SK-N-SH (cell line): Measurements from ENCODE around the gene TEPSIN. TPM values are rescaled to one million over a fixed set of nuclear protein-coding genes. Genes with fewer than 3 reads are reported as not detected.

Source experiments
- CTCF ChIA-PET: fragments of 300-600, 350-600 bp; formaldehyde crosslinking; extraction: SDS; loops from one replicate; lab custom pipeline; 2021; lab: Yijun Ruan, JAX
- POLR2A ChIA-PET: fragments of 350-600 bp; sonication (Branson Sonifier 250); formaldehyde crosslinking; extraction: SDS; loops from one replicate; lab custom pipeline; 2020; ENCODE audit warnings: antibody characterized with exemption, inconsistent platforms; lab: Yijun Ruan, JAX
- DNase-seq: peaks from one replicate; pipeline ENCODE4 v3.0.0; 2012
- H2AFZ ChIP-seq: fragments of 200-600 bp; sonication (generic); 2 replicates; pipeline ENCODE4 v1.8.1; 2016; ENCODE audit warnings: antibody characterized with exemption, mild to moderate bottlenecking, low read depth
- H3F3A ChIP-seq: fragments of 200-600 bp; sonication (generic); replicated peaks from 2 replicates; pipeline ENCODE3; 2016; ENCODE audit warnings: antibody characterized with exemption, mild to moderate bottlenecking; ENCODE audit not compliant: insufficient read depth
- H3K27ac ChIP-seq, 2 experiments: fragments of 200-500 bp in 1 of 2; fragments of 200-600 bp in 1 of 2; sonication (Bioruptor generic) in 1 of 2; sonication (generic), shearing (Covaris generic) in 1 of 2; 2 replicates each; pipeline versions ENCODE4 v1.5.1 to v1.6.1; 2014 to 2016; ENCODE audit warnings: low read depth in 2 of 2, inconsistent platforms in 1 of 2, low read length in 1 of 2, mild to moderate bottlenecking in 1 of 2, mixed read lengths in 1 of 2
- H3K27me3 ChIP-seq: fragments of 200-600 bp; sonication (generic), shearing (Covaris generic); 2 replicates; pipeline ENCODE4 v1.6.1; 2016; ENCODE audit warnings: mixed run types; ENCODE audit not compliant: insufficient read depth
- H3K36me3 ChIP-seq, 2 experiments: fragments of 200-500 bp in 1 of 2; fragments of 200-600 bp in 1 of 2; sonication (Bioruptor generic) in 1 of 2; sonication (generic) in 1 of 2; replicated peaks in 1 of 2; 2 replicates each; pipeline versions ENCODE3 to v1.5.1; 2014 to 2016; ENCODE audit warnings: low read length in 1 of 2, mild to moderate bottlenecking in 1 of 2; ENCODE audit not compliant: insufficient read depth in 2 of 2, control insufficient read depth in 1 of 2
- H3K4me1 ChIP-seq, 2 experiments: fragments of 200-500 bp in 1 of 2; fragments of 200-600 bp in 1 of 2; sonication (Bioruptor generic) in 1 of 2; sonication (generic), shearing (Covaris generic) in 1 of 2; 2 replicates each; pipeline versions ENCODE4 v1.5.1 to v1.6.1; 2014 to 2016; ENCODE audit warnings: low read depth in 1 of 2, low read length in 1 of 2, mixed run types in 1 of 2; ENCODE audit not compliant: insufficient read depth in 2 of 2, control insufficient read depth in 1 of 2
- H3K4me2 ChIP-seq: fragments of 200-600 bp; sonication (generic), shearing (Covaris generic); 2 replicates; pipeline ENCODE4 v1.6.1; 2017; ENCODE audit warnings: mixed run types
- H3K4me3 ChIP-seq, 2 experiments: fragments of 200-500 bp in 1 of 2; fragments of 200-600 bp in 1 of 2; sonication (Bioruptor generic) in 1 of 2; sonication (generic), shearing (Covaris generic) in 1 of 2; 2 replicates each; pipeline versions ENCODE4 v1.5.1 to v1.8.1; 2014 to 2016; ENCODE audit warnings: low read depth in 2 of 2, inconsistent platforms in 1 of 2, low read length in 1 of 2, mild to moderate bottlenecking in 1 of 2, mixed read lengths in 1 of 2, moderate library complexity in 1 of 2
- H3K79me2 ChIP-seq: fragments of 200-600 bp; sonication (generic); 2 replicates; pipeline ENCODE4 v1.8.1; 2017; ENCODE audit warnings: mild to moderate bottlenecking; ENCODE audit not compliant: insufficient read depth
- H3K9ac ChIP-seq: fragments of 200-600 bp; sonication (generic); 2 replicates; pipeline ENCODE4 v1.6.1; 2017; ENCODE audit warnings: mixed run types
- H3K9me2 ChIP-seq: fragments of 200-600 bp; sonication (generic); 2 replicates; pipeline ENCODE4 v1.6.1; 2017; ENCODE audit warnings: mixed run types
- H3K9me3 ChIP-seq: fragments of 200-600 bp; sonication (generic); 2 replicates; pipeline ENCODE4 v1.6.1; 2017; ENCODE audit warnings: mixed run types, mild to moderate bottlenecking, moderate library complexity
- H4K20me1 ChIP-seq: fragments of 200-600 bp; sonication (generic); 2 replicates; pipeline ENCODE4 v1.6.1; 2017; ENCODE audit warnings: mild to moderate bottlenecking, mixed run types; ENCODE audit not compliant: insufficient read depth
- ELF1 ChIP-seq: IDR thresholded peaks from 2 replicates; pipeline ENCODE4 v1.4.0; 2012
- EZH2phosphoT487 ChIP-seq: fragments of 200-600 bp; sonication (generic); IDR thresholded peaks from 2 replicates; pipeline ENCODE4 v1.6.1; 2017; ENCODE audit warnings: low read depth, mixed run types, mild to moderate bottlenecking, antibody characterized with exemption, moderate library complexity, borderline replicate concordance
- FOSL2 ChIP-seq: IDR thresholded peaks from 2 replicates; pipeline ENCODE4 v1.4.0; 2012; ENCODE audit warnings: low read depth, mild to moderate bottlenecking, moderate library complexity, borderline replicate concordance
- JUND ChIP-seq: IDR thresholded peaks from 2 replicates; pipeline ENCODE4 v1.4.0; 2012
- MXI1 ChIP-seq: IDR thresholded peaks from 2 replicates; pipeline ENCODE4 v1.6.1; 2012; ENCODE audit warnings: mild to moderate bottlenecking, low read depth, low read length, improper control_type of control experiment
- NFIC ChIP-seq: IDR thresholded peaks from 2 replicates; pipeline ENCODE4 v1.4.0; 2012; ENCODE audit warnings: borderline replicate concordance
- NRF1 ChIP-seq: IDR thresholded peaks from 2 replicates; pipeline ENCODE4 v1.6.1; 2012; ENCODE audit warnings: low read depth, mild to moderate bottlenecking, low read length
- RCOR1 ChIP-seq: fragments of 150-350 bp; IDR thresholded peaks from 2 replicates; pipeline ENCODE4 v1.6.1; 2017; ENCODE audit warnings: antibody characterized with exemption, low read length
- RFX5 ChIP-seq: IDR thresholded peaks from 2 replicates; pipeline ENCODE4 v1.6.1; 2012; ENCODE audit warnings: mild to moderate bottlenecking, improper control_type of control experiment, low read length
- SMC3 ChIP-seq: IDR thresholded peaks from 2 replicates; pipeline ENCODE4 v1.6.1; 2012; ENCODE audit warnings: low read depth, low read length, improper control_type of control experiment
- TAF1 ChIP-seq: IDR thresholded peaks from 2 replicates; pipeline ENCODE4 v1.6.1; 2012; ENCODE audit warnings: low read depth, mild to moderate bottlenecking, low read length, moderate library complexity, borderline replicate concordance
- TCF12 ChIP-seq: IDR thresholded peaks from 2 replicates; pipeline ENCODE4 v1.4.0; 2012
- WGBS: methylation state at CpG from one replicate; pipeline ENCODE4 v1.1.6; 2017; ENCODE audit warnings: low lambda C conversion rate; 5-methylcytosine and 5-hydroxymethylcytosine counted together
- polyA plus RNA-seq, 3 experiments: library from polyadenylated mRNA; depleted of rRNA; stranded (reverse); fragments of >200 nt; gene quantifications; 2 replicates each; pipeline ENCODE4 v1.2.3, GENCODE V29; 2012
- TF ChIP-seq, protein P1 (sequence below): IDR thresholded peaks from 2 replicates; pipeline ENCODE4 v1.4.0; 2012; ENCODE audit warnings: low read depth
- TF ChIP-seq, protein P2 (sequence below): IDR thresholded peaks from 2 replicates; pipeline ENCODE4 v1.4.0; 2012; ENCODE audit warnings: low read depth, borderline replicate concordance
- TF ChIP-seq, protein P3 (sequence below): fragments of 150-350 bp; IDR thresholded peaks from 2 replicates; pipeline ENCODE4 v1.6.1; 2017; ENCODE audit warnings: antibody characterized with exemption, low read length, low read depth, borderline replicate concordance
- TF ChIP-seq, protein P4 (sequence below): IDR thresholded peaks from 2 replicates; pipeline ENCODE4 v1.6.1; 2012; ENCODE audit warnings: mild to moderate bottlenecking, low read depth, low read length, moderate library complexity
- TF ChIP-seq, protein P5 (sequence below): fragments of 150-350 bp; IDR thresholded peaks from 2 replicates; pipeline ENCODE4 v1.6.1; 2016; ENCODE audit warnings: mild to moderate bottlenecking, low read depth, low read length
- TF ChIP-seq, protein P6 (sequence below): IDR thresholded peaks from 2 replicates; pipeline ENCODE4; 2012

Gene TEPSIN
- polyA plus RNA-seq, 1 of the 3 experiments (the other 2 are of a cell fraction): 35.3 TPM

DNA sequence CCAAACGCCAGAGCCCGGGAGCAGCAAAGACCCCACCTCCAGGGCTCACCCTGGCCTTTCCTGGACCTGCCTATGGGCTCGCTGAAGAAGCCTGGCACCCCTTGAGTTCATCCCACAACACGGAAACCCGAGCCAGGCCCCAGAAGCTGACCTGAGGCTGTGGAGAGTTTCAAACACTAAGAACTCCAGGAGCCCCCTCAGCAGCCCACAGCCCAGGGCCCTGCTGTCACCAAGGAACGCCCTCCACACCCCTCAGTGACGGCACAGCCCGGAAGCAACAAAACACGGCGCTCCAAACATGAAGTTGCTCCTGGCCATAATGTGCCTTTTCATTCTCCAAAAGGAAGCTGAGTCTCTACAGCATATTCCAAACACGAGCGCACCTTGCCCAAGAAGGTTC is 47.0 kb upstream of the TEPSIN start:
- Histone ChIP-seq H3K27ac (no peak overlapping the region), H3K4me1 (no peaks in the 10 kb centered on the region), H3K27me3 (no peaks in the 10 kb centered on the region), H3K79me2 (peaks cover 64% of the 10 kb centered on the region), H3K9me2 (no peaks in the 10 kb centered on the region), H2AFZ (no peak overlapping the region), H3K9me3 (no peaks in the 10 kb centered on the region), H3F3A (no peaks in the 10 kb centered on the region), H4K20me1 (peaks cover 54% of the 10 kb centered on the region), H3K4me3 (no peak overlapping the region), H3K9ac (no peak overlapping the region), H3K4me2 (no peak overlapping the region), H3K36me3 (peaks cover 24 to 51% of the 10 kb centered on the region in 2 experiments)
- CTCF ChIA-PET: interaction anchor here (0.9 kb wide), 1 partner anchor 10 kb away, joined by 3 read pairs; the partner anchor contains the start of gene SLC38A10
- no peak for DNase-seq
- TF ChIP-seq SMC3: no peak
- 97% methylated on average over 12 of the region's 12 CpGs for WGBS
- POLR2A ChIA-PET: no interaction called here

DNA sequence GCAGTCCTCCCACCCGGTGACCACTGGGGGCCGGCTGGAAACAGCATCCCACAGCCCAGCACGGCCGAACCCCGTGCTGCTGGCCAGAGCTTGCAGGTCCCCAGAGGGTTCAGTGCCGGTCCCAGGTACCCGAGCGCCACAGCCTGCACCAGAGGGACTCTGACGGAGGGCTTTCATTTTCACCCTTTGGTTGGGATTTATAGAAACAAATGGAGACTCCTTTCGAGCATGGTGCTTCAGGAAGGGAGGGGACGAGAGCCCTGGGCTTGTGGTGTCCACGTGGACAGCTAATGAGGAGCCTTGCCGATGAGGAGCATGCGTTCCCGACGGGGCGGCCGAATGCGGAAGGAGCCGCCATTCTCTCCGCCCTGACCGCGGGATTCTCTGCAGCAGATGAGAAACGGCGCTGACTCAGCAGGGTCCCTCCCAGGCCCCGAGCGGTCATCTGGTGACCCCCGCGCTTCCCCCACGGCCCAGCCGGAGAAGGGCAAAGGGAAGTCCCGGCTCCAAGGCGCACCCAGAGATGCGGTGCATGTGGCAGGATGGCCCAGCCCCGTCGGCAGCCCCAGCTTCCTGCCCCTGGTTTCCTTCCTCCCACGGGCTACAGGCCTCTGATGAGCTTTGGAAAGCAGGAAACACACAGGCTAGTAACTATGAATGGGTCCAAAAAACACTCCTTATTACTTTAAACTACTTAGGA is 46.5 kb upstream of the TEPSIN start:
- ChIA-PET CTCF (interaction anchor here (0.9 kb wide), 1 partner anchor 10 kb away, joined by 3 read pairs; the partner anchor contains the start of gene SLC38A10), POLR2A (no interaction called here)
- Histone ChIP-seq H2AFZ (no peak overlapping the region), H3K79me2 (peaks cover 59% of the 10 kb centered on the region), H3F3A (no peaks in the 10 kb centered on the region), H3K27ac (no peak overlapping the region), H3K36me3 (peaks cover 24 to 52% of the 10 kb centered on the region in 2 experiments), H3K9ac (no peak overlapping the region), H4K20me1 (peaks cover 48% of the 10 kb centered on the region), H3K4me1 (no peaks in the 10 kb centered on the region), H3K4me3 (no peak overlapping the region), H3K4me2 (no peak overlapping the region), H3K9me3 (no peaks in the 10 kb centered on the region), H3K27me3 (no peaks in the 10 kb centered on the region), H3K9me2 (no peaks in the 10 kb centered on the region)
- 90% methylated on average over 32 of the region's 37 CpGs for WGBS
- DNase-seq: no peak
- TF ChIP-seq, protein P1, sequence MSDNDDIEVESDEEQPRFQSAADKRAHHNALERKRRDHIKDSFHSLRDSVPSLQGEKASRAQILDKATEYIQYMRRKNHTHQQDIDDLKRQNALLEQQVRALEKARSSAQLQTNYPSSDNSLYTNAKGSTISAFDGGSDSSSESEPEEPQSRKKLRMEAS: no peak
- no peak for TF ChIP-seq TAF1
- TF ChIP-seq, protein P2, sequence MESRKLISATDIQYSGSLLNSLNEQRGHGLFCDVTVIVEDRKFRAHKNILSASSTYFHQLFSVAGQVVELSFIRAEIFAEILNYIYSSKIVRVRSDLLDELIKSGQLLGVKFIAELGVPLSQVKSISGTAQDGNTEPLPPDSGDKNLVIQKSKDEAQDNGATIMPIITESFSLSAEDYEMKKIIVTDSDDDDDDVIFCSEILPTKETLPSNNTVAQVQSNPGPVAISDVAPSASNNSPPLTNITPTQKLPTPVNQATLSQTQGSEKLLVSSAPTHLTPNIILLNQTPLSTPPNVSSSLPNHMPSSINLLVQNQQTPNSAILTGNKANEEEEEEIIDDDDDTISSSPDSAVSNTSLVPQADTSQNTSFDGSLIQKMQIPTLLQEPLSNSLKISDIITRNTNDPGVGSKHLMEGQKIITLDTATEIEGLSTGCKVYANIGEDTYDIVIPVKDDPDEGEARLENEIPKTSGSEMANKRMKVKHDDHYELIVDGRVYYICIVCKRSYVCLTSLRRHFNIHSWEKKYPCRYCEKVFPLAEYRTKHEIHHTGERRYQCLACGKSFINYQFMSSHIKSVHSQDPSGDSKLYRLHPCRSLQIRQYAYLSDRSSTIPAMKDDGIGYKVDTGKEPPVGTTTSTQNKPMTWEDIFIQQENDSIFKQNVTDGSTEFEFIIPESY: no peak
- no peak for TF ChIP-seq NRF1
- no peak for TF ChIP-seq FOSL2
- no peak for TF ChIP-seq ELF1
- TF ChIP-seq, protein P3, sequence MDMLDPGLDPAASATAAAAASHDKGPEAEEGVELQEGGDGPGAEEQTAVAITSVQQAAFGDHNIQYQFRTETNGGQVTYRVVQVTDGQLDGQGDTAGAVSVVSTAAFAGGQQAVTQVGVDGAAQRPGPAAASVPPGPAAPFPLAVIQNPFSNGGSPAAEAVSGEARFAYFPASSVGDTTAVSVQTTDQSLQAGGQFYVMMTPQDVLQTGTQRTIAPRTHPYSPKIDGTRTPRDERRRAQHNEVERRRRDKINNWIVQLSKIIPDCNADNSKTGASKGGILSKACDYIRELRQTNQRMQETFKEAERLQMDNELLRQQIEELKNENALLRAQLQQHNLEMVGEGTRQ: no peak
- TF ChIP-seq, protein P4, sequence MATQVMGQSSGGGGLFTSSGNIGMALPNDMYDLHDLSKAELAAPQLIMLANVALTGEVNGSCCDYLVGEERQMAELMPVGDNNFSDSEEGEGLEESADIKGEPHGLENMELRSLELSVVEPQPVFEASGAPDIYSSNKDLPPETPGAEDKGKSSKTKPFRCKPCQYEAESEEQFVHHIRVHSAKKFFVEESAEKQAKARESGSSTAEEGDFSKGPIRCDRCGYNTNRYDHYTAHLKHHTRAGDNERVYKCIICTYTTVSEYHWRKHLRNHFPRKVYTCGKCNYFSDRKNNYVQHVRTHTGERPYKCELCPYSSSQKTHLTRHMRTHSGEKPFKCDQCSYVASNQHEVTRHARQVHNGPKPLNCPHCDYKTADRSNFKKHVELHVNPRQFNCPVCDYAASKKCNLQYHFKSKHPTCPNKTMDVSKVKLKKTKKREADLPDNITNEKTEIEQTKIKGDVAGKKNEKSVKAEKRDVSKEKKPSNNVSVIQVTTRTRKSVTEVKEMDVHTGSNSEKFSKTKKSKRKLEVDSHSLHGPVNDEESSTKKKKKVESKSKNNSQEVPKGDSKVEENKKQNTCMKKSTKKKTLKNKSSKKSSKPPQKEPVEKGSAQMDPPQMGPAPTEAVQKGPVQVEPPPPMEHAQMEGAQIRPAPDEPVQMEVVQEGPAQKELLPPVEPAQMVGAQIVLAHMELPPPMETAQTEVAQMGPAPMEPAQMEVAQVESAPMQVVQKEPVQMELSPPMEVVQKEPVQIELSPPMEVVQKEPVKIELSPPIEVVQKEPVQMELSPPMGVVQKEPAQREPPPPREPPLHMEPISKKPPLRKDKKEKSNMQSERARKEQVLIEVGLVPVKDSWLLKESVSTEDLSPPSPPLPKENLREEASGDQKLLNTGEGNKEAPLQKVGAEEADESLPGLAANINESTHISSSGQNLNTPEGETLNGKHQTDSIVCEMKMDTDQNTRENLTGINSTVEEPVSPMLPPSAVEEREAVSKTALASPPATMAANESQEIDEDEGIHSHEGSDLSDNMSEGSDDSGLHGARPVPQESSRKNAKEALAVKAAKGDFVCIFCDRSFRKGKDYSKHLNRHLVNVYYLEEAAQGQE: no peak
- no peak for TF ChIP-seq EZH2phosphoT487
- TF ChIP-seq, protein P5, sequence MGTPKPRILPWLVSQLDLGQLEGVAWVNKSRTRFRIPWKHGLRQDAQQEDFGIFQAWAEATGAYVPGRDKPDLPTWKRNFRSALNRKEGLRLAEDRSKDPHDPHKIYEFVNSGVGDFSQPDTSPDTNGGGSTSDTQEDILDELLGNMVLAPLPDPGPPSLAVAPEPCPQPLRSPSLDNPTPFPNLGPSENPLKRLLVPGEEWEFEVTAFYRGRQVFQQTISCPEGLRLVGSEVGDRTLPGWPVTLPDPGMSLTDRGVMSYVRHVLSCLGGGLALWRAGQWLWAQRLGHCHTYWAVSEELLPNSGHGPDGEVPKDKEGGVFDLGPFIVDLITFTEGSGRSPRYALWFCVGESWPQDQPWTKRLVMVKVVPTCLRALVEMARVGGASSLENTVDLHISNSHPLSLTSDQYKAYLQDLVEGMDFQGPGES: no peak
- no peak for TF ChIP-seq RFX5
- no peak for TF ChIP-seq NFIC
- no peak for TF ChIP-seq JUND
- TF ChIP-seq RCOR1: no peak
- TF ChIP-seq TCF12: no peak
- TF ChIP-seq, protein P6, sequence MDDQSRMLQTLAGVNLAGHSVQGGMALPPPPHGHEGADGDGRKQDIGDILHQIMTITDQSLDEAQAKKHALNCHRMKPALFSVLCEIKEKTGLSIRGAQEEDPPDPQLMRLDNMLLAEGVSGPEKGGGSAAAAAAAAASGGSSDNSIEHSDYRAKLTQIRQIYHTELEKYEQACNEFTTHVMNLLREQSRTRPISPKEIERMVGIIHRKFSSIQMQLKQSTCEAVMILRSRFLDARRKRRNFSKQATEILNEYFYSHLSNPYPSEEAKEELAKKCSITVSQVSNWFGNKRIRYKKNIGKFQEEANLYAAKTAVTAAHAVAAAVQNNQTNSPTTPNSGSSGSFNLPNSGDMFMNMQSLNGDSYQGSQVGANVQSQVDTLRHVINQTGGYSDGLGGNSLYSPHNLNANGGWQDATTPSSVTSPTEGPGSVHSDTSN: no peak
- TF ChIP-seq MXI1: no peak
